Effector memory CD8-positive, alpha-beta T cell (primary cell): ENCODE results near the gene GPRASP1.
"Not testable (repeated sequence)": the region's sequence is repeated elsewhere in the genome, so short reads cannot be mapped to it uniquely, and the experiment has no call there.

Experiments
- ATAC-seq: fragments of 150-1000 bp; cut with Tn5 transposase; replicated peaks from 2 replicates; pipeline ENCODE4 v1.10.0; 2021; ENCODE audit warnings: mild to moderate bottlenecking, moderate library complexity
- DNase-seq, 3 experiments: peaks; one replicate each; pipeline ENCODE4 v3.0.0; 2021
- H3K27ac Mint-ChIP-seq, 2 donors: one replicate each; pipeline ENCODE4 v1.8.0; 2022; ENCODE audit warnings: mild to moderate bottlenecking in 2 of 2, mixed read lengths in 2 of 2, moderate library complexity in 2 of 2
- H3K27me3 Mint-ChIP-seq, 2 donors: one replicate each; pipeline ENCODE4 v1.8.0; 2022; ENCODE audit warnings: mixed read lengths in 2 of 2
- H3K36me3 Mint-ChIP-seq: one replicate; pipeline ENCODE4 v1.8.0; 2022; ENCODE audit warnings: mild to moderate bottlenecking, moderate library complexity, mixed read lengths; ENCODE audit not compliant: insufficient read depth
- H3K4me1 Mint-ChIP-seq, 2 donors: one replicate each; pipeline ENCODE4 v1.8.0; 2022; ENCODE audit warnings: low read depth in 2 of 2, mixed read lengths in 2 of 2
- H3K4me3 Mint-ChIP-seq, 2 donors: one replicate each; pipeline ENCODE4 v1.8.0; 2022; ENCODE audit warnings: mild to moderate bottlenecking in 2 of 2, mixed read lengths in 2 of 2, moderate library complexity in 2 of 2
- H3K9me3 Mint-ChIP-seq, 2 donors: one replicate each; pipeline ENCODE4 v1.8.0; 2022; ENCODE audit warnings: mixed read lengths in 2 of 2
- total RNA-seq, 9 experiments: gene quantifications; one replicate each; lab custom pipeline; 2026; lab: John Stamatoyannopoulos, UW

Gene GPRASP1
- total RNA-seq, result 7.7 to 91.1 (median 60.1) reads per million in 9 experiments

GRCh38 chrX:102651242-102652011, at the start of gene GPRASP1:
Gene GPRASP1 (plus strand): TSS chrX:102651483. CDS start chrX:102653914, 2,431 bp downstream.
- DNase-seq, result peak; percentile 37 to 41 (median 38)
- no peaks in the 10 kb centered on the region for H3K27me3 Mint-ChIP-seq
- peak; percentile 72 for ATAC-seq
- peaks cover 13% of the 10 kb centered on the region in 2 donors for H3K4me1 Mint-ChIP-seq
- peaks cover 11% of the 10 kb centered on the region for H3K36me3 Mint-ChIP-seq
- peak within 1 kb of the TSS; percentile 90 to 96 for H3K27ac Mint-ChIP-seq
- no peaks in the 10 kb centered on the region for H3K9me3 Mint-ChIP-seq
- peak within 1 kb of the TSS; percentile 96 to 97 for H3K4me3 Mint-ChIP-seq

- DNase-seq, result no peak
- Mint-ChIP-seq H3K27ac (no peak overlapping the region), H3K36me3 (peaks cover 6% of the 10 kb centered on the region), H3K4me3 (no peak overlapping the region), H3K9me3 (no peaks in the 10 kb centered on the region), H3K4me1 (peaks cover 30 to 35% of the 10 kb centered on the region in 2 donors), H3K27me3 (no peaks in the 10 kb centered on the region)
- ATAC-seq, result no peak
These were observed 47.0 kb upstream of the GPRASP1 start for GRCh38 chrX:102604327-102604726.

- Mint-ChIP-seq H3K27me3 (no peaks in the 10 kb centered on the region), H3K36me3 (no peaks in the 10 kb centered on the region), H3K9me3 (no peaks in the 10 kb centered on the region), H3K4me1 (peaks cover 19 to 22% of the 10 kb centered on the region in 2 donors), H3K4me3 (no peak overlapping the region), H3K27ac (no peak overlapping the region)
- ATAC-seq, result no peak
- DNase-seq, result no peak
These were observed 45.2 kb upstream of the GPRASP1 start for GRCh38 chrX:102606115-102606514.

GRCh38 chrX:102610905-102611304, 40.4 kb upstream of the GPRASP1 start:
- Mint-ChIP-seq H3K4me1 (peaks cover 9 to 14% of the 10 kb centered on the region in 2 donors), H3K4me3 (no peak overlapping the region), H3K27me3 (no peaks in the 10 kb centered on the region), H3K9me3 (no peaks in the 10 kb centered on the region), H3K36me3 (no peaks in the 10 kb centered on the region), H3K27ac (no peak overlapping the region)
- DNase-seq, result no peak
- no peak for ATAC-seq

- Mint-ChIP-seq H3K4me3 (no peak overlapping the region), H3K4me1 (peaks cover 14 to 19% of the 10 kb centered on the region in 2 donors), H3K27me3 (no peaks in the 10 kb centered on the region), H3K27ac (no peak overlapping the region), H3K36me3 (no peaks in the 10 kb centered on the region), H3K9me3 (peaks cover 0 to 3% of the 10 kb centered on the region in 2 donors)
- ATAC-seq (no peak), DNase-seq (no peak)
These were observed 27.2 kb upstream of the GPRASP1 start for GRCh38 chrX:102624105-102624504.

GRCh38 chrX:102627640-102628039, 23.6 kb upstream of the GPRASP1 start:
- no peaks in the 10 kb centered on the region for H3K27me3 Mint-ChIP-seq

GRCh38 chrX:102637561-102637960, 13.7 kb upstream of the GPRASP1 start:
- H3K4me3 Mint-ChIP-seq, result no peak overlapping the region
- no peak overlapping the region for H3K27ac Mint-ChIP-seq
- H3K27me3 Mint-ChIP-seq, result no peaks in the 10 kb centered on the region
- no peaks in the 10 kb centered on the region for H3K4me1 Mint-ChIP-seq
- ATAC-seq, result no peak
- no peaks in the 10 kb centered on the region for H3K9me3 Mint-ChIP-seq
- no peaks in the 10 kb centered on the region for H3K36me3 Mint-ChIP-seq
- no peak for DNase-seq

More at GRCh38 chrX:102627640-102628039, 23.6 kb upstream of the GPRASP1 start:
- Mint-ChIP-seq H3K4me3 (no peak overlapping the region), H3K36me3 (no peaks in the 10 kb centered on the region), H3K27ac (no peak overlapping the region), H3K9me3 (no peaks in the 10 kb centered on the region), H3K4me1 (peaks cover 14 to 15% of the 10 kb centered on the region in 2 donors)
- ATAC-seq (peak; percentile 68), DNase-seq (no peak)

- ATAC-seq, result no peak
- peak overlapping the region; percentile 96 to 97 for H3K4me3 Mint-ChIP-seq
- no peak for DNase-seq
- H3K9me3 Mint-ChIP-seq, result no peaks in the 10 kb centered on the region
- H3K36me3 Mint-ChIP-seq, result peaks cover 11% of the 10 kb centered on the region
- no peaks in the 10 kb centered on the region for H3K27me3 Mint-ChIP-seq
- peak overlapping the region; percentile 90 to 96 for H3K27ac Mint-ChIP-seq
- H3K4me1 Mint-ChIP-seq, result peaks cover 13% of the 10 kb centered on the region in 2 donors
These were observed 411 bp upstream of the GPRASP1 start for GRCh38 chrX:102650903-102651241.

- ATAC-seq (peak; percentile 72), DNase-seq (peak; percentile 28 to 30 (median 29))
- H3K36me3 Mint-ChIP-seq, result peaks cover 11% of the 10 kb centered on the region
- H3K9me3 Mint-ChIP-seq, result no peaks in the 10 kb centered on the region
- peaks cover 13% of the 10 kb centered on the region in 2 donors for H3K4me1 Mint-ChIP-seq
- H3K27ac Mint-ChIP-seq, result peak overlapping the region; percentile 73 to 90
- H3K27me3 Mint-ChIP-seq, result no peaks in the 10 kb centered on the region
- peak overlapping the region; percentile 96 to 97 for H3K4me3 Mint-ChIP-seq
These were observed 877 bp downstream of the GPRASP1 start for GRCh38 chrX:102652031-102652688.

GRCh38 chrX:102654696-102655095, 3.4 kb downstream of the GPRASP1 start:
- DNase-seq (no peak), ATAC-seq (no peak)
- H3K27me3 Mint-ChIP-seq, result no peaks in the 10 kb centered on the region
- peaks cover 15 to 21% of the 10 kb centered on the region in 2 donors for H3K4me1 Mint-ChIP-seq
- no peaks in the 10 kb centered on the region for H3K9me3 Mint-ChIP-seq
- H3K4me3 Mint-ChIP-seq, result no peak overlapping the region
- peaks cover 8% of the 10 kb centered on the region for H3K36me3 Mint-ChIP-seq
- H3K27ac Mint-ChIP-seq, result peak overlapping the region in 1 of 2 donors; percentile 76

- DNase-seq (no peak), ATAC-seq (no peak)
- Mint-ChIP-seq H3K27me3 (no peaks in the 10 kb centered on the region), H3K4me1 (peaks cover 6 to 15% of the 10 kb centered on the region in 2 donors), H3K36me3 (peaks cover 6% of the 10 kb centered on the region), H3K9me3 (no peaks in the 10 kb centered on the region), H3K27ac (no peak overlapping the region), H3K4me3 (peak overlapping the region; percentile 49 to 87)
These were observed 7.3 kb downstream of the GPRASP1 start for GRCh38 chrX:102658556-102658955.

GRCh38 chrX:102659790-102660757, 8.8 kb downstream of the GPRASP1 start:
- H3K36me3 Mint-ChIP-seq, result peaks cover 6% of the 10 kb centered on the region
- DNase-seq, result peak; percentile 67 to 72 (median 68)
- H3K4me1 Mint-ChIP-seq, result peaks cover 6 to 15% of the 10 kb centered on the region in 2 donors
- H3K27ac Mint-ChIP-seq, result peak overlapping the region; percentile 88 to 89
- no peaks in the 10 kb centered on the region for H3K27me3 Mint-ChIP-seq
- H3K9me3 Mint-ChIP-seq, result no peaks in the 10 kb centered on the region
- peak; percentile 96 for ATAC-seq
- H3K4me3 Mint-ChIP-seq, result peak overlapping the region; percentile 84 to 87

- not testable (repeated sequence) for H3K27ac Mint-ChIP-seq, DNase-seq, H3K27me3 Mint-ChIP-seq, H3K4me3 Mint-ChIP-seq, ATAC-seq, H3K36me3 Mint-ChIP-seq, H3K9me3 Mint-ChIP-seq
- peaks cover 6 to 20% of the 10 kb centered on the region in 2 donors for H3K4me1 Mint-ChIP-seq
These were observed 12.5 kb downstream of the GPRASP1 start for GRCh38 chrX:102663820-102664219.
